ENCODE measurements around the gene ZNF473. TPM values are rescaled to one million over a fixed set of nuclear protein-coding genes. Genes with fewer than 3 reads are reported as not detected.
A peak's percentile ranks its signal among the peaks of the same experiment; 100 is the strongest.

Gene ZNF473
- total and polyA plus RNA-seq, 2 of the 13 experiments (the other 11 are each of a cell fraction or from before 2014, with no cell fraction given), result 5.8 to 11.9 TPM

DNA sequence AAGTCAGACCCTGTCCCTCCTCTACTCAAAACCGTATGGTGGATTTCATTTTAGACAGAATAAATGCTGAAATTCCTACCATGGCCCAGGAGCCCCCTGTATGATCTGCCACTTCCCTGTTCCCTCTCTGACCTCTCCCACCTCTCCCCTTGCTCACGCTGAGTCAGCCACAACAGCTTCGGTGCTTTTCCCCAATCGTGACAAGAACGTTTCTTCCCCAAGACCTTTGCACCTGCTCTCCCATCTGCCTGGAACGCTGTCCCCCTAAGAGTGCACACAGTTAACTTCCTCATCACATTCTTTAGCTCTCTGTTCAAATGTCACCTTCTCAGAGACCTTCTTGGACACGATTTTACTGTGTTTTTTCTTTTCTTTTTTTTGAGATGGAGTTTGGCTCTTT is 3.0 kb upstream of the ZNF473 start (continued):
- no peak for TF ChIP-seq ARID3A (IDR thresholded peaks at IDR 0.05; ENCODE audit: low read depth, low read length)
- 0 out of 2 replicates have a peak, but pooled peaks have one; percentile 54 for TF ChIP-seq SIN3A (IDR thresholded peaks at IDR 0.05; ENCODE audit: borderline replicate concordance, low read depth, low read length)
- 0 out of 2 replicates have a peak, but pooled peaks have one; percentile 23 for TF ChIP-seq KMT2B (CRISPR knock-in tag; IDR thresholded peaks at IDR 0.05)
- TF ChIP-seq ZNF121 (CRISPR knock-in tag; IDR thresholded peaks at IDR 0.05), result 0 out of 2 replicates have a peak, but pooled peaks have one; percentile 3
- TF ChIP-seq MEF2D (CRISPR knock-in tag; IDR thresholded peaks at IDR 0.05), result 0 out of 2 replicates have a peak, but pooled peaks have one; percentile 40
- TF ChIP-seq MXI1 (IDR thresholded peaks at IDR 0.05; ENCODE audit: borderline replicate concordance, low read depth, low read length), result peak; percentile 25; the same call in 1 of the 3 replicates
- TF ChIP-seq MBD4 (IDR thresholded peaks at IDR 0.05; ENCODE audit: borderline replicate concordance, low read length), result no peak
- TF ChIP-seq, protein P1, sequence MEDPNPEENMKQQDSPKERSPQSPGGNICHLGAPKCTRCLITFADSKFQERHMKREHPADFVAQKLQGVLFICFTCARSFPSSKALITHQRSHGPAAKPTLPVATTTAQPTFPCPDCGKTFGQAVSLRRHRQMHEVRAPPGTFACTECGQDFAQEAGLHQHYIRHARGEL (CRISPR knock-in tag; IDR thresholded peaks at IDR 0.05), result no peak
- no peak for TF ChIP-seq TFDP2 (CRISPR knock-in tag; IDR thresholded peaks at IDR 0.05)
- TF ChIP-seq NCOR1 (IDR thresholded peaks at IDR 0.05; ENCODE audit: borderline replicate concordance, low read length), result no peak
- no peak for TF ChIP-seq ZNF143 (CRISPR knock-in tag; IDR thresholded peaks at IDR 0.05)
- no peak for TF ChIP-seq ZNF766 (CRISPR knock-in tag; IDR thresholded peaks at IDR 0.05; ENCODE audit: borderline replicate concordance)
- TF ChIP-seq MXD4 (CRISPR knock-in tag; IDR thresholded peaks at IDR 0.05), result 0 out of 2 replicates have a peak, but pooled peaks have one; percentile 27
- TF ChIP-seq ZNF605 (CRISPR knock-in tag; IDR thresholded peaks at IDR 0.05), result no peak
- TF ChIP-seq ZNF775 (CRISPR knock-in tag; IDR thresholded peaks at IDR 0.05; ENCODE audit: borderline replicate concordance), result no peak
- no peak for TF ChIP-seq ZC3H13 (CRISPR knock-in tag; IDR thresholded peaks at IDR 0.05)
- TF ChIP-seq RAD21 (CRISPR knock-in tag; IDR thresholded peaks at IDR 0.05), result no peak
- TF ChIP-seq, protein P2, sequence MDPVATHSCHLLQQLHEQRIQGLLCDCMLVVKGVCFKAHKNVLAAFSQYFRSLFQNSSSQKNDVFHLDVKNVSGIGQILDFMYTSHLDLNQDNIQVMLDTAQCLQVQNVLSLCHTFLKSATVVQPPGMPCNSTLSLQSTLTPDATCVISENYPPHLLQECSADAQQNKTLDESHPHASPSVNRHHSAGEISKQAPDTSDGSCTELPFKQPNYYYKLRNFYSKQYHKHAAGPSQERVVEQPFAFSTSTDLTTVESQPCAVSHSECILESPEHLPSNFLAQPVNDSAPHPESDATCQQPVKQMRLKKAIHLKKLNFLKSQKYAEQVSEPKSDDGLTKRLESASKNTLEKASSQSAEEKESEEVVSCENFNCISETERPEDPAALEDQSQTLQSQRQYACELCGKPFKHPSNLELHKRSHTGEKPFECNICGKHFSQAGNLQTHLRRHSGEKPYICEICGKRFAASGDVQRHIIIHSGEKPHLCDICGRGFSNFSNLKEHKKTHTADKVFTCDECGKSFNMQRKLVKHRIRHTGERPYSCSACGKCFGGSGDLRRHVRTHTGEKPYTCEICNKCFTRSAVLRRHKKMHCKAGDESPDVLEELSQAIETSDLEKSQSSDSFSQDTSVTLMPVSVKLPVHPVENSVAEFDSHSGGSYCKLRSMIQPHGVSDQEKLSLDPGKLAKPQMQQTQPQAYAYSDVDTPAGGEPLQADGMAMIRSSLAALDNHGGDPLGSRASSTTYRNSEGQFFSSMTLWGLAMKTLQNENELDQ (CRISPR knock-in tag; IDR thresholded peaks at IDR 0.05; ENCODE audit: borderline replicate concordance), result no peak
- no peak for TF ChIP-seq ZNF350 (CRISPR knock-in tag; IDR thresholded peaks at IDR 0.05; ENCODE audit: borderline replicate concordance, low read depth)
- TF ChIP-seq SMARCC2 (IDR thresholded peaks at IDR 0.05), result no peak
- no peak for TF ChIP-seq ZNF496 (CRISPR knock-in tag; IDR thresholded peaks at IDR 0.05; ENCODE audit: insufficient replicate concordance)
- TF ChIP-seq DPF2 (CRISPR knock-in tag; IDR thresholded peaks at IDR 0.05; ENCODE audit: borderline replicate concordance, low read depth), result no peak
- no peak for TF ChIP-seq HNRNPLL (IDR thresholded peaks at IDR 0.05; ENCODE audit: low read depth, low read length, poor library complexity, severe bottlenecking)
